ENCODE results near the gene NDUFS4.
A peak's percentile ranks its signal among the peaks of the same experiment; 100 is the strongest.
"Not testable (repeated sequence)": the region's sequence is repeated elsewhere in the genome, so short reads cannot be mapped to it uniquely, and the experiment has no call there.

The NDUFS4 gene

GRCh38 chr5:53560506-53561191 lies at the start of gene NDUFS4:
Gene NDUFS4 (plus strand): TSS chr5:53560639. CDS start chr5:53560663, 24 bp downstream.
- H3K27ac ChIP-seq, result peak within 1 kb of the TSS; percentile 79
- TF ChIP-seq ZFX (IDR thresholded peaks at IDR 0.05; ENCODE audit: borderline replicate concordance) (no peak), CTCF (IDR thresholded peaks at IDR 0.05) (0 out of 2 replicates have a peak, but pooled peaks have one; percentile 3)

- TF ChIP-seq ZFX (IDR thresholded peaks at IDR 0.05; ENCODE audit: borderline replicate concordance), result no peak
- no peak for TF ChIP-seq CTCF (IDR thresholded peaks at IDR 0.05)
- H3K27ac ChIP-seq, result no peak overlapping the region
These were observed 47.9 kb upstream of the NDUFS4 start for GRCh38 chr5:53512539-53512938.

- H3K27ac ChIP-seq, result no peak overlapping the region
- no peak for TF ChIP-seq CTCF (IDR thresholded peaks at IDR 0.05)
- TF ChIP-seq ZFX (IDR thresholded peaks at IDR 0.05; ENCODE audit: borderline replicate concordance), result no peak
These were observed 44.5 kb upstream of the NDUFS4 start for GRCh38 chr5:53515988-53516387.

GRCh38 chr5:53520813-53521212 lies 39.6 kb upstream of the NDUFS4 start:
- TF ChIP-seq ZFX (IDR thresholded peaks at IDR 0.05; ENCODE audit: borderline replicate concordance), result no peak
- TF ChIP-seq CTCF (IDR thresholded peaks at IDR 0.05), result no peak
- H3K27ac ChIP-seq, result no peak overlapping the region

- no peak overlapping the region for H3K27ac ChIP-seq
- TF ChIP-seq CTCF (IDR thresholded peaks at IDR 0.05), result no peak
- no peak for TF ChIP-seq ZFX (IDR thresholded peaks at IDR 0.05; ENCODE audit: borderline replicate concordance)
These were observed 22.7 kb upstream of the NDUFS4 start for GRCh38 chr5:53537711-53538110.

- H3K27ac ChIP-seq, result not testable (repeated sequence)
These were observed 19.7 kb upstream of the NDUFS4 start for GRCh38 chr5:53540739-53541138.

GRCh38 chr5:53541859-53542258 lies 18.6 kb upstream of the NDUFS4 start:
- no peak for TF ChIP-seq CTCF (IDR thresholded peaks at IDR 0.05)
- no peak overlapping the region for H3K27ac ChIP-seq

GRCh38 chr5:53542926-53543325 lies 17.5 kb upstream of the NDUFS4 start:
- no peak overlapping the region for H3K27ac ChIP-seq
- TF ChIP-seq ZFX (IDR thresholded peaks at IDR 0.05; ENCODE audit: borderline replicate concordance) (no peak), CTCF (IDR thresholded peaks at IDR 0.05) (no peak)

Measured in 22Rv1 (cell line).